Measurements from ENCODE around the gene BUB1.

DNA sequence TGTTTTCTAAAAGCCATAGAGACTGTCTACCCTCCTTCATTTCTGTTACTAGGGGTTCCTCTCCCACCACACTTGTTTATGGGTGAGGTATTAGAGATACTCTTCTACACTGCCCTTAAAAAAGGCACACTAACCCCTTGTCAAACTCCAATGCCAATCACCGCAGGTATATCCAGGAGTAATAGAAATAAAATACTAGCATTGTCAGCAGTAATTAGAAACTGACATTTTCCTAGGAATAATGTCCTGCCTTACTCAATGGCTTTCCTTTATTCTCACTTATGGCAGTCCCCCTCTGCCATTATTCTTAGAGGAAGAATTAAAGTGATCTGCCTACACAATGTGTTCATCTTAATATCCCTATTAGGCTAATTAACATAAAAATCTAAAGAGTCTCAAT lies 5.0 kb upstream of the BUB1 start:
- no peak for TF ChIP-seq LEF1 (IDR thresholded peaks at IDR 0.05; ENCODE audit: borderline replicate concordance)
- no peak for TF ChIP-seq FOXK2 (IDR thresholded peaks at IDR 0.05)
- no peak for TF ChIP-seq ZNF384 (IDR thresholded peaks at IDR 0.05)
- TF ChIP-seq SUZ12 (IDR thresholded peaks at IDR 0.05) = no peak
- no peak for TF ChIP-seq SP1 (IDR thresholded peaks at IDR 0.05)
- no peak for TF ChIP-seq ELF4 (IDR thresholded peaks at IDR 0.05)
- TF ChIP-seq NFRKB (IDR thresholded peaks at IDR 0.05) = no peak
- TF ChIP-seq CTBP1 (IDR thresholded peaks at IDR 0.05; ENCODE audit: borderline replicate concordance) = no peak
- TF ChIP-seq ARNT (IDR thresholded peaks at IDR 0.05) = no peak
- no peak for TF ChIP-seq BHLHE40 (IDR thresholded peaks at IDR 0.05; ENCODE audit: borderline replicate concordance)
- no peak for TF ChIP-seq FOXA1 (IDR thresholded peaks at IDR 0.05)
- TF ChIP-seq FOXM1 (IDR thresholded peaks at IDR 0.05; ENCODE audit: borderline replicate concordance) = no peak
- TF ChIP-seq, protein P1, sequence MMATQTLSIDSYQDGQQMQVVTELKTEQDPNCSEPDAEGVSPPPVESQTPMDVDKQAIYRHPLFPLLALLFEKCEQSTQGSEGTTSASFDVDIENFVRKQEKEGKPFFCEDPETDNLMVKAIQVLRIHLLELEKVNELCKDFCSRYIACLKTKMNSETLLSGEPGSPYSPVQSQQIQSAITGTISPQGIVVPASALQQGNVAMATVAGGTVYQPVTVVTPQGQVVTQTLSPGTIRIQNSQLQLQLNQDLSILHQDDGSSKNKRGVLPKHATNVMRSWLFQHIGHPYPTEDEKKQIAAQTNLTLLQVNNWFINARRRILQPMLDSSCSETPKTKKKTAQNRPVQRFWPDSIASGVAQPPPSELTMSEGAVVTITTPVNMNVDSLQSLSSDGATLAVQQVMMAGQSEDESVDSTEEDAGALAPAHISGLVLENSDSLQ (IDR thresholded peaks at IDR 0.05) = no peak
